ENCODE measurements around the gene NT5C2. TPM values are rescaled to one million over a fixed set of nuclear protein-coding genes. Genes with fewer than 3 reads are reported as not detected.

Gene NT5C2
- total and polyA plus RNA-seq, 2 of the 4 experiments (the other 2 are of a cell fraction), result 60.0 to 65.1 TPM

DNA sequence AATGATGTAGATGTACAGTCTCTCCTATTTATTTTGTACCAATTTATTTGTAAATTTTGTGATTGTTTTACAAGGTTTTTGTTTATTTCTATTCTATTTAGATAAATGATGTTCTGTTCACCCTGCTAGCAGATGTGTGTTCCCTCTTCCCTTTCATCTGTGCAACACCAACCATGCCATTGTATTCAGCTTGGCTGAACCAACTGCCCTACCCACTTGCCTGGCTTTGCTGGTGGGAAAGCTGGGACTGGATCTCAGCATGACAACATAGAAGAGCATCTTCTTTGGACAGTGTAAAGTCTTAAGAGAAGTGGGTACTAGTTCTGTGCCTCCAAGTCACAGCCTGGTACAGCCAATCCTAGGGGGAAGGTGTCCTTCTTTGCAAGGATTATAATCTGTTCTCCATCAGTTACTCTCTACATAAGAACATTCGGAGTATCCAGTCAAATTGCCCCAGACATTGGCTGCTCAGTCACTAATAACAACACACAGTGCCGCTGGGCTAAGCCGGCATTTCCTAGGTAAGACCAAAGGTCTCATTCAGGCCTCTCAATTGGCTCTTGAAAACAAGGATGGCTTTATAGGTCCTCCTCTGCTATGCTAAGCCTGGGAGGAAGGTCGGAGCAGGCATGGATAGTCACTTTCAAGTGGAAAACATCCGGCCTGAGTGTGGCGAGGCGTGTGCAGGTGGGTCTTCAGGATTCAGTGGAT lies 109.7 kb downstream of the NT5C2 start:
- no peak overlapping the region for H2BK15ac ChIP-seq (ENCODE audit: low read depth, low read length)
- intact Hi-C loops (cut with micrococcal nuclease), result no loop called here
- no peak overlapping the region for H3K4me2 ChIP-seq (ENCODE audit: low read depth, low read length)
- H4K8ac ChIP-seq (ENCODE audit: low read depth in 2 of 2, low read length in 2 of 2), result no peak overlapping the region
- no peak overlapping the region for H2BK5ac ChIP-seq (ENCODE audit: low read depth, low read length, poor library complexity, severe bottlenecking)
- WGBS, 2 experiments (ENCODE audit: extremely low coverage in 2 of 2, insufficient read length in 1 of 2), result 95% methylated on average over 4 of the region's 7 CpGs; no CpG with 5 or more reads in 1 of the 2 experiments
- no peaks in the 10 kb centered on the region for H3K9me3 ChIP-seq (ENCODE audit: control insufficient read depth, insufficient read depth, low read length)
- H3K14ac ChIP-seq (replicated peaks; ENCODE audit: low read depth, low read length), result no peak overlapping the region
- H3K4ac ChIP-seq (ENCODE audit: low read depth, low read length), result no peak overlapping the region
- H3K9ac ChIP-seq (ENCODE audit: low read depth, low read length), result no peak overlapping the region
- no peak overlapping the region for H2AK9ac ChIP-seq (replicated peaks; ENCODE audit: low read depth, low read length, poor library complexity)
- ATAC-seq (ENCODE audit: low read depth) (no peak), DNase-seq (no peak)
- H2AFZ ChIP-seq (replicated peaks; ENCODE audit: low read length, poor library complexity), result no peak overlapping the region
- in situ Hi-C loops (cut with MboI; ENCODE audit: low sequenced_read_pairs), result loop anchor here (10.0 kb wide), 1 partner anchor 161 kb away; the partner anchor contains the start of gene RPEL1
- TF ChIP-seq MAZ (IDR thresholded peaks at IDR 0.05; ENCODE audit: borderline replicate concordance, low read depth, low read length), result no peak
- no peak for TF ChIP-seq MAFK (IDR thresholded peaks at IDR 0.05; ENCODE audit: low read depth, low read length)
- TF ChIP-seq, protein P1, sequence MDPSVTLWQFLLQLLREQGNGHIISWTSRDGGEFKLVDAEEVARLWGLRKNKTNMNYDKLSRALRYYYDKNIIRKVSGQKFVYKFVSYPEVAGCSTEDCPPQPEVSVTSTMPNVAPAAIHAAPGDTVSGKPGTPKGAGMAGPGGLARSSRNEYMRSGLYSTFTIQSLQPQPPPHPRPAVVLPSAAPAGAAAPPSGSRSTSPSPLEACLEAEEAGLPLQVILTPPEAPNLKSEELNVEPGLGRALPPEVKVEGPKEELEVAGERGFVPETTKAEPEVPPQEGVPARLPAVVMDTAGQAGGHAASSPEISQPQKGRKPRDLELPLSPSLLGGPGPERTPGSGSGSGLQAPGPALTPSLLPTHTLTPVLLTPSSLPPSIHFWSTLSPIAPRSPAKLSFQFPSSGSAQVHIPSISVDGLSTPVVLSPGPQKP (IDR thresholded peaks at IDR 0.05; ENCODE audit: borderline replicate concordance, low read depth, low read length), result no peak
- no peak for TF ChIP-seq CEBPB (IDR thresholded peaks at IDR 0.05; ENCODE audit: low read depth, low read length)
- no peak for TF ChIP-seq RFX5 (IDR thresholded peaks at IDR 0.05; ENCODE audit: low read depth, low read length)
- TF ChIP-seq BHLHE40 (IDR thresholded peaks at IDR 0.05; ENCODE audit: low read depth, low read length), result no peak
- TF ChIP-seq, protein P2, sequence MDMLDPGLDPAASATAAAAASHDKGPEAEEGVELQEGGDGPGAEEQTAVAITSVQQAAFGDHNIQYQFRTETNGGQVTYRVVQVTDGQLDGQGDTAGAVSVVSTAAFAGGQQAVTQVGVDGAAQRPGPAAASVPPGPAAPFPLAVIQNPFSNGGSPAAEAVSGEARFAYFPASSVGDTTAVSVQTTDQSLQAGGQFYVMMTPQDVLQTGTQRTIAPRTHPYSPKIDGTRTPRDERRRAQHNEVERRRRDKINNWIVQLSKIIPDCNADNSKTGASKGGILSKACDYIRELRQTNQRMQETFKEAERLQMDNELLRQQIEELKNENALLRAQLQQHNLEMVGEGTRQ (IDR thresholded peaks at IDR 0.05; ENCODE audit: low read depth, low read length), result no peak
- TF ChIP-seq, protein P3, sequence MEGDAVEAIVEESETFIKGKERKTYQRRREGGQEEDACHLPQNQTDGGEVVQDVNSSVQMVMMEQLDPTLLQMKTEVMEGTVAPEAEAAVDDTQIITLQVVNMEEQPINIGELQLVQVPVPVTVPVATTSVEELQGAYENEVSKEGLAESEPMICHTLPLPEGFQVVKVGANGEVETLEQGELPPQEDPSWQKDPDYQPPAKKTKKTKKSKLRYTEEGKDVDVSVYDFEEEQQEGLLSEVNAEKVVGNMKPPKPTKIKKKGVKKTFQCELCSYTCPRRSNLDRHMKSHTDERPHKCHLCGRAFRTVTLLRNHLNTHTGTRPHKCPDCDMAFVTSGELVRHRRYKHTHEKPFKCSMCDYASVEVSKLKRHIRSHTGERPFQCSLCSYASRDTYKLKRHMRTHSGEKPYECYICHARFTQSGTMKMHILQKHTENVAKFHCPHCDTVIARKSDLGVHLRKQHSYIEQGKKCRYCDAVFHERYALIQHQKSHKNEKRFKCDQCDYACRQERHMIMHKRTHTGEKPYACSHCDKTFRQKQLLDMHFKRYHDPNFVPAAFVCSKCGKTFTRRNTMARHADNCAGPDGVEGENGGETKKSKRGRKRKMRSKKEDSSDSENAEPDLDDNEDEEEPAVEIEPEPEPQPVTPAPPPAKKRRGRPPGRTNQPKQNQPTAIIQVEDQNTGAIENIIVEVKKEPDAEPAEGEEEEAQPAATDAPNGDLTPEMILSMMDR (conservative IDR thresholded peaks at IDR 0.05; ENCODE audit: low read depth, low read length), result no peak
- no peak for TF ChIP-seq POLR2A (IDR thresholded peaks at IDR 0.05; ENCODE audit: low read depth, low read length)
- TF ChIP-seq FOS (IDR thresholded peaks at IDR 0.05; ENCODE audit: low read depth, low read length), result no peak
- peaks cover 0 to 42% of the 10 kb centered on the region in 2 experiments; a peak in 3 of 4 replicates for H3K79me1 ChIP-seq (ENCODE audit: low read depth in 1 of 2, low read length in 2 of 2)
- no peak overlapping the region for H3K18ac ChIP-seq (ENCODE audit: low read depth, low read length)
- POLR2A ChIA-PET (ENCODE audit: unreplicated experiment), result no interaction called here
- H4K20me1 ChIP-seq (ENCODE audit: insufficient read depth, low read length), result peaks cover 13% of the 10 kb centered on the region; the same call in 1 of the 2 replicates
- H3K4me1 ChIP-seq (ENCODE audit: control insufficient read depth, insufficient read depth, low read length), result peaks cover 15% of the 10 kb centered on the region
- no peak overlapping the region for H3K4me3 ChIP-seq (ENCODE audit: insufficient read depth, low read depth, low read length)
- CTCF ChIA-PET, result no interaction called here
- peaks cover 20% of the 10 kb centered on the region for H3K9me1 ChIP-seq (ENCODE audit: insufficient read depth, low read length)
- H3K23ac ChIP-seq (ENCODE audit: low read depth, low read length), result no peak overlapping the region
- no peak overlapping the region for H2BK120ac ChIP-seq (ENCODE audit: low read depth, low read length)
- H3K36me3 ChIP-seq (ENCODE audit: control insufficient read depth, insufficient read depth, low read length), result peaks cover 49% of the 10 kb centered on the region
- no peak overlapping the region for H2BK20ac ChIP-seq (ENCODE audit: low read depth, low read length)
- dilution Hi-C loops (cut with HindIII; ENCODE audit: low sequenced_read_pairs, unreplicated experiment), result no loop called here
- no peaks in the 10 kb centered on the region for H3K27me3 ChIP-seq (ENCODE audit: control insufficient read depth, insufficient read depth, low read length)
- no peak overlapping the region for H4K91ac ChIP-seq (ENCODE audit: insufficient read depth, low read depth, low read length)
- no TSS peak for BruUV-seq (replicated peaks)
- H3K56ac ChIP-seq (ENCODE audit: extremely low read depth, insufficient read depth, low read length), result no peak overlapping the region
- no peak overlapping the region for H3K27ac ChIP-seq (ENCODE audit: insufficient read depth, low read length)
- H2AK5ac ChIP-seq (ENCODE audit: low read depth, low read length), result no peak overlapping the region
- no peak overlapping the region for H4K5ac ChIP-seq (ENCODE audit: low read depth, low read length)

Measured in IMR-90 (cell line).